Endodermal cell (in vitro differentiated cells): ENCODE results near the gene MYCBP2. TPM values are rescaled to one million over a fixed set of nuclear protein-coding genes. Genes with fewer than 3 reads are reported as not detected.

Experiments used
- DNase-seq: peaks from one replicate; pipeline ENCODE4 v3.0.0-alpha.2; 2017
- H3K27ac ChIP-seq: 2 replicates; pipeline ENCODE4 v1.5.1; 2013; ENCODE audit warnings: mild to moderate bottlenecking, low read depth, low read length, moderate library complexity
- H3K27me3 ChIP-seq: 2 replicates; pipeline ENCODE4 v1.6.1; 2013; ENCODE audit warnings: mild to moderate bottlenecking, low read length, moderate library complexity; ENCODE audit not compliant: insufficient read depth, control insufficient read depth, poor library complexity, severe bottlenecking
- H3K36me3 ChIP-seq: 2 replicates; pipeline ENCODE4 v1.7.0; 2013; ENCODE audit warnings: mild to moderate bottlenecking, low read length, moderate library complexity; ENCODE audit not compliant: control insufficient read depth, insufficient read depth
- H3K4me1 ChIP-seq: one replicate; pipeline ENCODE4 v1.7.0; 2013; ENCODE audit warnings: low read length; ENCODE audit not compliant: control insufficient read depth, insufficient read depth
- H3K4me3 ChIP-seq: 2 replicates; pipeline ENCODE4 v1.5.1; 2013; ENCODE audit warnings: mild to moderate bottlenecking, low read length, moderate library complexity
- H3K9ac ChIP-seq: 2 replicates; pipeline ENCODE4 v1.6.1; 2013; ENCODE audit warnings: mild to moderate bottlenecking, low read length, moderate library complexity; ENCODE audit not compliant: poor library complexity, severe bottlenecking; ENCODE audit errors: extremely low read depth
- H3K9me3 ChIP-seq: 2 replicates; pipeline ENCODE4 v1.6.1; 2013; ENCODE audit warnings: mild to moderate bottlenecking, low read length, moderate library complexity; ENCODE audit not compliant: control insufficient read depth
- H3K27ac Mint-ChIP-seq: 2 replicates; pipeline ENCODE4 v1.8.0; 2020; ENCODE audit warnings: mixed read lengths
- H3K27me3 Mint-ChIP-seq: 2 replicates; pipeline ENCODE4 v1.8.0; 2021; ENCODE audit warnings: mild to moderate bottlenecking, mixed read lengths; ENCODE audit not compliant: insufficient read depth
- H3K36me3 Mint-ChIP-seq: 2 replicates; pipeline ENCODE4 v1.8.0; 2020; ENCODE audit warnings: low read depth, mixed read lengths
- H3K4me1 Mint-ChIP-seq: 2 replicates; pipeline ENCODE4 v1.8.0; 2020; ENCODE audit warnings: mixed read lengths
- H3K4me3 Mint-ChIP-seq: 2 replicates; pipeline ENCODE4 v1.8.0; 2020; ENCODE audit warnings: mild to moderate bottlenecking, moderate library complexity, mixed read lengths
- H3K9me3 Mint-ChIP-seq: 2 replicates; pipeline ENCODE4 v1.8.0; 2020; ENCODE audit warnings: mild to moderate bottlenecking, mixed read lengths
- CTCF ChIP-seq: fragments of 200-600 bp; sonication (generic); conservative IDR thresholded peaks from 2 replicates; pipeline ENCODE4 v1.5.0; 2021; ENCODE audit warnings: antibody characterized with exemption, mild to moderate bottlenecking
- WGBS, 2 experiments: methylation state at CpG; one replicate each; pipeline versions ENCODE4 v1.1.5 to v1.1.7; 2013; ENCODE audit warnings: missing lambda C conversion rate in 2 of 2, mixed read lengths in 1 of 2; ENCODE audit not compliant: insufficient coverage in 1 of 2, insufficient read length in 1 of 2; 5-methylcytosine and 5-hydroxymethylcytosine counted together
- total RNA-seq, 2 donors: library from RNA; stranded (reverse); fragmentation: NEBNext Ultra II Directional in 1 of 2; extraction: Animal tissue kit (Norgen Biotek cat#: 25700) in 1 of 2; gene quantifications; 2 replicates in 1 of 2; 3 replicates in 1 of 2; pipeline ENCODE4 v1.2.1, GENCODE V29; 2021

MYCBP2 gene
- total RNA-seq, 2 donors from 2014 or later, result 32.5 to 32.9 TPM

- Histone ChIP-seq H3K36me3 (peaks cover 59% of the 10 kb centered on the region), H3K9me3 (no peaks in the 10 kb centered on the region), H3K4me3 (no peak overlapping the region), H3K27me3 (no peaks in the 10 kb centered on the region), H3K4me1 (no peaks in the 10 kb centered on the region), H3K27ac (no peak overlapping the region), H3K9ac (no peak overlapping the region)
- Mint-ChIP-seq H3K4me3 (no peak overlapping the region), H3K27me3 (no peaks in the 10 kb centered on the region), H3K27ac (no peak overlapping the region), H3K4me1 (no peaks in the 10 kb centered on the region), H3K36me3 (peaks cover 30% of the 10 kb centered on the region), H3K9me3 (no peaks in the 10 kb centered on the region)
- WGBS, 2 experiments, result 91 to 94% methylated on average over 2 to 4 of the region's 4 CpGs
- DNase-seq, result no peak
- no peak for TF ChIP-seq CTCF
Measured at GRCh38 chr13:77001963-77002587, 324.8 kb downstream of the MYCBP2 start.

- H3K4me3 Mint-ChIP-seq, result no peak overlapping the region
- peaks cover 34% of the 10 kb centered on the region for H3K36me3 Mint-ChIP-seq
- DNase-seq, result no peak
- no peaks in the 10 kb centered on the region for H3K27me3 Mint-ChIP-seq
- H3K27ac Mint-ChIP-seq, result no peak overlapping the region
- H3K9me3 Mint-ChIP-seq, result no peaks in the 10 kb centered on the region
- Histone ChIP-seq H3K36me3 (peaks cover 54% of the 10 kb centered on the region), H3K9me3 (no peaks in the 10 kb centered on the region), H3K27me3 (no peaks in the 10 kb centered on the region), H3K9ac (no peak overlapping the region), H3K4me1 (no peaks in the 10 kb centered on the region), H3K27ac (no peak overlapping the region), H3K4me3 (no peak overlapping the region)
- no peak for TF ChIP-seq CTCF
- WGBS, 2 experiments, result 85 to 90% methylated on average over 4 of the region's 4 CpGs
- no peaks in the 10 kb centered on the region for H3K4me1 Mint-ChIP-seq
Measured at GRCh38 chr13:77001540-77001939, 325.4 kb downstream of the MYCBP2 start.

GRCh38 chr13:77000475-77000874 lies 326.4 kb downstream of the MYCBP2 start:
- peaks cover 54% of the 10 kb centered on the region for H3K36me3 ChIP-seq
- no peak overlapping the region for H3K27ac ChIP-seq
- Mint-ChIP-seq H3K4me3 (no peak overlapping the region), H3K4me1 (no peaks in the 10 kb centered on the region), H3K27ac (no peak overlapping the region), H3K9me3 (no peaks in the 10 kb centered on the region), H3K27me3 (no peaks in the 10 kb centered on the region), H3K36me3 (peaks cover 38% of the 10 kb centered on the region)
- TF ChIP-seq CTCF, result no peak
- DNase-seq, result no peak
- H3K4me1 ChIP-seq, result no peaks in the 10 kb centered on the region
- 95% methylated on average over 1 of the region's 1 CpG; no CpG with 5 or more reads in 1 of the 2 experiments for WGBS, 2 experiments
- H3K9ac ChIP-seq, result no peak overlapping the region
- no peaks in the 10 kb centered on the region for H3K9me3 ChIP-seq
- no peak overlapping the region for H3K4me3 ChIP-seq
- H3K27me3 ChIP-seq, result no peaks in the 10 kb centered on the region

Other genes with a start within 250 kb of the MYCBP2 start
- gene SCEL, start 208.6 kb upstream of the MYCBP2 start, total RNA-seq, result under 1 TPM in 1 of 2 donors, not detected in 1; 0.18 TPM